WI38 (cell line): ENCODE measurements around the gene RAB26.
"Not testable (repeated sequence)": the region's sequence is repeated elsewhere in the genome, so short reads cannot be mapped to it uniquely, and the experiment has no call there.

Experiments used
- H3K4me3 ChIP-seq: 2 replicates; pipeline ENCODE4 v1.5.1; 2011; ENCODE audit warnings: low read depth, mild to moderate bottlenecking, control low read depth, low read length
- TF ChIP-seq, protein P1 (sequence below): IDR thresholded peaks from 2 replicates; pipeline ENCODE4 v1.5.1; 2012; ENCODE audit warnings: low read depth, mild to moderate bottlenecking, control low read depth, low read length

RAB26 gene

DNA sequence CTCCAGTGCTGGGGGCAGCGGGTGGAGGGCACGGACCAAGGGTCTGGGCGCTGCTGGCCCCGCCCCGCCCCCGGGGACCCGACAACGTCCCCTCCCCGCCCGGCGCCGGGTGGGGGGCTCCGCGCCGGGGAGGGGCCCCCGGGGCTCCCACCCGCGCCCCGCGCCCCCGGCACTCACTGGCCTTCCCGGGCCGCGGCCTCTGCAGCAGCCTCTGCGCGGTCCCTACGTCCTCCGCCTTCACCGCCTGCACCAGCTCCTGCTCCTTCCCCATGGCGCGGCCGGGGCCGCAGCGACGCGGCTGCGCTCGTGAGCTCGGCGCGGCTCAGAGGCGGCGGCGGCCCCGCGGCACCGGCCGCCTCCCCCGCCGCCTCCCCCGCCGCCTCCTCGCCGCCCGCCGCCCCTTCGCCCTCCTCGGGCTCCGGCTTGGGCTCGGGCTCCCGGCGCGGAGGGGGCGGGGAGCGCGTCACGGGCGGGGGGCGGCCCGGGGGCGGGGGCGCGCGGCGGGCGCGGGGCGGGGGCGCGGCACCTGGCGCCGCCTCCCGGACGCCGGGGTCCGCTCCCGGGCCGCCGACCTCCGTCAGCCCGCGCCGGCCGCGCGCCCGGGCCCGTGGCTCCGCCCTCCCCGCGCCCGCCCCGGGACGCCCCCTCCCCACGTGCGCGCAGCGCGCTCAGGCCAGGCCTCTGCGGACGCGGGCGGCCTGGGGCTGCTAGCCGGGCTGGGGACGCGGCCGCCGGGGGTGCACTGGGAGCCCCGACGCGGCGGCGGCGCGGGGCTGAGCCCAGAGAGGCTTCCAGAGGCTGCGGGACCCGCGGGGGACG, 47.9 kb downstream of the RAB26 start, which contains the start of gene CASKIN1:
TSS of gene CASKIN1 (minus strand) at position 444 of the 819 bp plus-strand sequence. CDS start at position 271, 173 bp downstream.
- TF ChIP-seq, protein P1, sequence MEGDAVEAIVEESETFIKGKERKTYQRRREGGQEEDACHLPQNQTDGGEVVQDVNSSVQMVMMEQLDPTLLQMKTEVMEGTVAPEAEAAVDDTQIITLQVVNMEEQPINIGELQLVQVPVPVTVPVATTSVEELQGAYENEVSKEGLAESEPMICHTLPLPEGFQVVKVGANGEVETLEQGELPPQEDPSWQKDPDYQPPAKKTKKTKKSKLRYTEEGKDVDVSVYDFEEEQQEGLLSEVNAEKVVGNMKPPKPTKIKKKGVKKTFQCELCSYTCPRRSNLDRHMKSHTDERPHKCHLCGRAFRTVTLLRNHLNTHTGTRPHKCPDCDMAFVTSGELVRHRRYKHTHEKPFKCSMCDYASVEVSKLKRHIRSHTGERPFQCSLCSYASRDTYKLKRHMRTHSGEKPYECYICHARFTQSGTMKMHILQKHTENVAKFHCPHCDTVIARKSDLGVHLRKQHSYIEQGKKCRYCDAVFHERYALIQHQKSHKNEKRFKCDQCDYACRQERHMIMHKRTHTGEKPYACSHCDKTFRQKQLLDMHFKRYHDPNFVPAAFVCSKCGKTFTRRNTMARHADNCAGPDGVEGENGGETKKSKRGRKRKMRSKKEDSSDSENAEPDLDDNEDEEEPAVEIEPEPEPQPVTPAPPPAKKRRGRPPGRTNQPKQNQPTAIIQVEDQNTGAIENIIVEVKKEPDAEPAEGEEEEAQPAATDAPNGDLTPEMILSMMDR: no peak
- H3K4me3 ChIP-seq: no peak within 1 kb of the TSS

GRCh38 chr16:2196981-2197511, 48.6 kb downstream of the RAB26 start:
- H3K4me3 ChIP-seq: no peak overlapping the region
- TF ChIP-seq, protein P1: no peak

GRCh38 chr16:2197765-2198164, 49.3 kb downstream of the RAB26 start:
- no peak overlapping the region for H3K4me3 ChIP-seq
- TF ChIP-seq, protein P1: no peak

DNA sequence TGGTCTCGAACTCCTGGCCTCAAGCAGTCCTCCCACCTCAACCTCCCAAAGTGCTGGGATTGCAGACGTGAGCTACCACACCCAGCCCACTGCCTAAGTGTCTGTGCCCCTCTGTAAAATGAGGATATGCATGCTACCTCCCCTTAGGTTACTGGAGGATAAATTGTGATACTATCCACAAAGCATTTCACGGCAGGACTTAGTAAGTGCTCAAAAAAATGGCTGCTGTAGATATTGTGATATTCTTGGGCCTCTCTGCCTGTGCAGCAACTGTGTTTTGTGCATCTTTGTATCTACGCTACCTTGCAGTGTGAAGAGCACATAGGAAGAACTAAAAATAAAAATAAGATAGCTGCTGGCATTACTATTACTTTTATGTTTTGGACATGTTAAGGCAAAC, 49.9 kb downstream of the RAB26 start:
- H3K4me3 ChIP-seq: no peak overlapping the region
- TF ChIP-seq, protein P1: no peak

- TF ChIP-seq, protein P1: no peak
- H3K4me3 ChIP-seq: no peak overlapping the region
Measured at GRCh38 chr16:2199095-2199494, 50.7 kb downstream of the RAB26 start.

GRCh38 chr16:2199621-2200139, 51.3 kb downstream of the RAB26 start:
- H3K4me3 ChIP-seq: no peak overlapping the region
- TF ChIP-seq, protein P1: no peak

DNA sequence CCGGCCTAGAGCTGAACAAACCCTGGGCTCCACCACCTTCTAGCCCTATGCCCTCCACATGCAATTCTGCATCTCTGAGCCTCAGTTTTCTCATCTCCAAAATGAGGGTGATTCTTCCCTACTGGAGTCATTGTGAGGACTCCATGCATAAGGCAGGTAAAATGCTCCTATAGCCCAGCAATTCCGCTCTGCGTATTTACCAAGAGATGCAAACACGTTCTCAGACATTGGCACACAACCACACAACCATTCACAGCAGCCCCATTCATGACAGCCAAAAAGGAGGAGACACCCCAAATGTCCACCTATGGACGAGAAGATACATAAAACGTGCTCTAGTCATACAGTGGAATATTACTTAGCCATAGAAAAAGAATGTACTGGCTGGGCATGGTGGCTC, 51.9 kb downstream of the RAB26 start:
- no peak overlapping the region for H3K4me3 ChIP-seq
- TF ChIP-seq, protein P1: no peak

GRCh38 chr16:2203119-2203688, 54.8 kb downstream of the RAB26 start:
- H3K4me3 ChIP-seq: not testable (repeated sequence)
